HG03280 (cell line): ENCODE data around the gene CDK14.
A peak's percentile ranks its signal among the peaks of the same experiment; 100 is the strongest.

ENCODE experiments used
- ATAC-seq: cut with Tn5 transposase; IDR thresholded peaks from one replicate; pipeline ENCODE4 v1.9.1; 2021; ENCODE audit warnings: mild to moderate bottlenecking, moderate library complexity; ENCODE audit not compliant: unreplicated experiment

Gene CDK14

DNA sequence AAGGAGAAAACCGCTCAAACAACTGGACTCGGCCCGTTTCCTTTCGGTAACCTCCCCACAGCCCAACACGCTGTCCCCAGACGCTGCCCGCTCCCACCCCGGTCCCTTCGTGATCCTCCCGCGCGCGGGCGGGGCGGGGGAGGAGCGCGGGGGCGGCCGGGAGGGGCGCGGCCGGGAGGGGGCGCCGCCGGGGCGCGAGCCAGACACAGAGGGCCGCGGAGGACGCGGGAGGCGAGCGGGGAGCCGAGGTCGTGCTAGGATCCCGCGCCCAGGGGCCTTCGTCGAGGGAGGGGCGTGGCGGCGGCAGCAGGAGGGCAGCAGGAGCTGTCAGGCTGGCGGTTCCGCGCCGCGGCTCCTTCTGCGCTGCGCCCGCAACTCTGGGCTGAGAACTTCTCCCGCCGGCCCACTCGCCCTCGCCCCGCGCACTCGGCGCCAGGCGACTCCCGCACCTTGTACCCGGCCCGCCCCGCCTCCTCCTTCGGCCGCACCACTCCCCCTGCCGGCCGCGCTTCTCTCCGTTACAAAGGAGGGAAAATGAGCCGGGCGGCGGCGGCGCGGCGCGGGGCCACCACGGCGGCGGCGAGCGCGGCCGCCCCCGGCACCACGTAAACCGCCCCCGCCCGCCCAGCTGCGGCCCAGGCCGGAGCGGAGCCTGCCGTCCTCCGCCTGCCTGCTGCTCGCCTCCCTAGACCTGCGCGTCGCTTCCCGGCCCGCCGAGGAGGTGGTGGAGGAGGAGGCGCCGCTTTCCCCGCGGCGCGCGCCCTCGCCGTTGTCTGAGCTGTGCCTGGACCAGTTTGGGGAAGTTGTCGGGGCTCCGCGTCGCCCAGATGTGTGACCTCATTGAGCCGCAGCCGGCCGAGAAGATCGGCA lies at the start of gene CDK14:
CDK14 (plus strand) TSS at position 521 of the 870 bp plus-strand sequence; CDS start at position 828, 307 bp downstream.
- peak; percentile 63 for ATAC-seq

DNA sequence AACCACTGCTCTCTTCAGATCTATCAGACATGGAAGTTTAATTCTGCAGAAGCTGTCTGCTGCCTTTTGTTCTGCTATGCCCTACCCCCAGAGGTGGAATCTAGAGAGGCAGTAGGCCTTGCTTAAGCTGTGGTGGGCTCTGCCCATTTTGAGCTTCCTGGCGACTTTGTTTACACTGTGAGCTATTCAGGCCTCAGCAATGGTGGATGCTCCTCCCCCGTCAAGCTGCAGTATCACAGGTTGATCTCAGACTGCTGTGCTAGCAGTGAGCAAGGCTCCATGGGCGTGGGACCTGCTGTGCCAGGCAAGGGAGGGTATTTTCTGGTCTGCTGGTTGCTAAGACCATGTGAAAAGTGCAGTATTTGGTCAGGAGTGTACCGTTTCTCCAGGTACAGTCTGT lies 45.1 kb upstream of the CDK14 start:
- no peak for ATAC-seq

DNA sequence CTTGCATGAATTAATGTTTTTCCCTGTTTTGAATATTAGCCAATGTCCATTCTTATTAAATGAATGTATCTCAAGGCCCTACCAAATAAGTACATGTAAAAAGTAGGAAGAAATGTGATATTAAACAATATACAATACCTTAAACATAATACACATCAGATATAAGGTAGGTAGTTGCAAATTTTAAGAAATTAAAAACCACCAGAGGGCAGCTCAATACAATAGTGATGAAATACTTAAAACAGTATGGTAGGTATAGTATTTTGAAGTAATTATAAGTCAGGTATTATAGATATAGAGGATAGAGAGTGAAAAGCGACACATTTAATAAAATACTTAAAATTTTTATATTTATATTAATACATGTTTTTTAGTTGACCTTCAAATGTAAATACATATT lies 43.6 kb upstream of the CDK14 start:
- ATAC-seq: no peak

DNA sequence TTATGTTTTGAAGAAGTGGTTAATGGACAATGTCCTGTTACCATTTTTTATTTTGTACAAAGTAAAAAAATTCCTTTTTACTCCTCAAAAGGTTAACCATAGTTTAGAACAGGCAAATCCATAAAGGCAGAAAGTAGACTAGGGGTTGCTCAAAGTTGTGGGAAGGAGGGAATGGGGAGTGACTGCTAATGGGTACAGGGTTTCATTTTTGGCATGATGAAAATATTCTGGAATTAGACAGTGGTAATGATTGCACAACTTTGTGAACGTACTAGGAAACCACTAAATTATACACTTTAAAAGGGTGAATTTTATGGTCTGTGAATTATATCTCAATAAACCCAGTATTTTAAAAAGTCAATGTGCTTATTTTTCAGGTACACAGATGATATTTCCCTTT lies 35.4 kb upstream of the CDK14 start:
- no peak for ATAC-seq

DNA sequence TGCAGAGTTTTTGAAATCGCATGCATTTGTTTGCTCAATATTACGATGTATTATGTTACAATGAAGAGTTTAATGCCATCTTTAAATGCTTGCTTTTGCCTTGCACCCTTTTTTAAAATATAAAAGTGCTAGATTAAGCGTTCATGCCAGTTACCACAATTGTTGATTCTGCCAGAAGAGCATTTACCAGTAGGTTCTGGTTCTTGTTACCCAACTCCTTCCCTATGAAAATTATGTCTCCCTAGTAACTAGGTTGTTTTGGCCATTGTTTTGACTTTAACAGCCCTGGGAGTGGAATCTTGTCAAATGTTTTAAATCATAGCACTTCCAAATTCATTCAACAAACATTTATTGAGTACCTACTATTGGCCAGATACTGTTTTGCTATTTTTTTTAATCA lies 32.8 kb upstream of the CDK14 start:
- ATAC-seq: no peak

DNA sequence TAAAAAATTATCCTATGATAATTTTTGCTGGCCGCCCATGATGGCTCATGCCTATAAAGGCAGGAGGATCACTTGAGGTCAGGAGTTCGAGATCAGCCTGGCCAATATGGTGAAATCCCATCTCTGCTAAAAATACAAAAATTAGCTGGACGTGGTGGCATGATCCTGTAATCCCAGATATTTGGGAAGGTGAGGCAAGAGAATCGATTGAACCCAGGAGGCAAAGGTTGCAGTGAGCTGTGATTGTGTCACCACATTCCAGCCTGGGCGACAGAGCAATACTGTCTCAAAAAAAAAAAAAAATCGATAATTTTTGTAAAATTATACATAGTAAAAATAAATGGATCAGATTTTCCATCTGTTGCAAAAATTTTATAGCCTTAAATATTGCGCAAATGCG lies 31.7 kb upstream of the CDK14 start:
- no peak for ATAC-seq

DNA sequence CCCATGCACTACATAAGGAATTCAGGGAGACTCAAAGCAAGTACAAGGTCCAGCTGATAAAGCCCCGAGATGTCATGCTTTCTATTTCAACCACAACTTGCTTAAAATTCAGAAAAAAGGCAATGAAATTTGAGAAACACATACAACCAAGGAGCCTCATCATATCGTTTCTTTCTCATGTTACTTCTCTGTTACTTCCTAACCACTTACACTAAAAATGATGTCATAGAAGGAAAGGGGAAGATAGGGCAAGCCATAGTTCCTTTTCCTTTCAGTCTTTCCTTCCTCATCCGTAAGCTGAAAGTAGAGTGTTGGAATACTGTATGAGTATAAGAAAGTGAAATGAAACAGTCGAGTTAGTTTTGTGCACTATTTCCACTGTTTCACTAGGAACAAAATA lies 27.9 kb upstream of the CDK14 start:
- ATAC-seq: no peak

DNA sequence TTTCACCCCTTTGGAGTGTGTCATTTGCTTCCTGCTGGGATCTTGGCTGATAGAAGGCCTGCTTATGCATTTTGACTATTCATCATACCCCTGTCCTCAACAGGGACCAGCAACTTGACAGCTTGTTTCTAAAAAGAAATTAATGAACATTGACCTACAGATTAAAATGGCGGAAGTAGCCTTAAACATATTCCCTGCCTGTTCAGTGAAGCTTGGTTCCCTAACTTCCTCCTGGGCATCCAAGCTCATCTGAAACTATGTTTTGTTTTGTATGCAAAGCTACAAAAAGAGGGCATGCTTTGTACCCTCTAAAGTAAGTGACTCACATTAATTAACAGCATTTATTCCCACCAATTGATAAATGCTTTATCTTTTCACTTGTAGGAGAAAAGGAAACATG lies 26.8 kb upstream of the CDK14 start:
- no peak for ATAC-seq

DNA sequence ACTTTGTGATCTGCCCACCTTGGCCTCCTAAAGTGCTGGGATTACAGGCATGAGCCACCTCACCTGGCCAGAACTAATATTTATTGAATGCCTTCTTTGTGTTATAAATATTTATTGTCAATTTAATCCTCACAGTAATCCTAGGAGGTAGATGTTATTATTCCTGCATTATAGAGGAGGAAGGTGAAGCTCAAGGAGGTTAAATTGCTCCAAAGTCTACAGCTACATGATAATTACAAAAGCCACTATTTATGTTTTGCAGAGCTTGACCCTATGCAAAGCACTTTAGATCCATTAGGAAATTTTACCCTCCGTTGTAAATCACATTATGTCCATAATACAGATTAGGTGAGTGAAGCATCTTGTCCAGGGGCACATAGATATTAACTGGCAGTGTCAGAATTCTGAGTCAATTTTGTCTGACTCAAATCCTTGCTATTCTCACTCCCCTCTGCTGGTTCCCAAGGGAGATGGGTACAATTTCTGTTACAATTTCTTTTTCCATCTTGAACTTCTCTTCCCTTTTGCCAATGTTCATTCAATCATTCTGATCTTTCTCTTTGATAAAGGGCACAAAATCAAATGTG lies 25.7 kb upstream of the CDK14 start:
- ATAC-seq: no peak

DNA sequence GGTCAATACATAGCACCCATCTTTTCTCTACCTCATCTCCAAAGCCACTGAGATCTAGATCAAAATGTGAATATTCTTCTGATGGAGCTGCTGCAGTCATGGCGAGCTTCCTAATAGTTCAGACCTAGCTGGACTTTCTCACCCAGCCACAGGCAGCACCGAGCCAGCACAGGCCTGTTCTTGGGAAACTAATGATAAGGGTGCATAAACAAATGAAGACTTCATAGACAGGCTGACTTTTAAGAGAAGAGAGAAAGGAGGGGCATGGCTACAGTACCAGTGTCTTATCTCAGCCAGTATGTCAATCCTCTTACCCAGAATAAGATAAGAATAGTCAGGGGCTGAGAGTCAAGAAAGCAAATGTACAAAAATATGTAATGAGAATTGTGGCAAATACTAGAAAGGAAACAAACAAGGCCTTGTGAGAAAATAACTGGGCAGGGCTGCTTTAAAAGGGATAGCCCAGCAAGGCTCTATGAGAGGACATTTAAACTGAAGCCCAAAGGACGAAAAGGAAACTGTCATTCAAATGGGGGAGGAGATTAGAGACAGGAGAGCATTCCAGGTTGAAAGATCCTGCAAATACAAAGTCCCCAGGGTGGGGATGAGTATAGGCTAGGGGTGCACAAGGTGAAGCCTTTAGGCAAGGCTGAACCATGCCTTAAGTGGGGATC lies 21.8 kb upstream of the CDK14 start:
- no peak for ATAC-seq

DNA sequence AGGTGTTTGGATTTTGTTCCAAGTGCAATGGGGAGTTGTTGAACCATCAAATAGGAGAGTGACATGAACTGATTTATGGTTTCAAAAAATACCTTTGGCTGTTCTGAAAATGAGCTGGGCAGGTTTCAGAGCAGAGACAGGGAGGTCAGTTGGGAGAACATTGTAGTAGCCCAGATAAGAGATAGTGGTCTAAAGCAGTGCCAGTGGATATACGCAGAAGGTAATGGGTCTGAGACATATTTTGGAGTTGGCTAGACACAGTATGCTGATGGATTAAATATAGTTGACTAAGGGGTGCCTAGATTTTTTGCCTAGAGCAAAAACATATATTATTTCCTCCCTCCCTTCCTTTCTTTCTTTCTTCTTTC lies 21.3 kb upstream of the CDK14 start:
- no peak for ATAC-seq

DNA sequence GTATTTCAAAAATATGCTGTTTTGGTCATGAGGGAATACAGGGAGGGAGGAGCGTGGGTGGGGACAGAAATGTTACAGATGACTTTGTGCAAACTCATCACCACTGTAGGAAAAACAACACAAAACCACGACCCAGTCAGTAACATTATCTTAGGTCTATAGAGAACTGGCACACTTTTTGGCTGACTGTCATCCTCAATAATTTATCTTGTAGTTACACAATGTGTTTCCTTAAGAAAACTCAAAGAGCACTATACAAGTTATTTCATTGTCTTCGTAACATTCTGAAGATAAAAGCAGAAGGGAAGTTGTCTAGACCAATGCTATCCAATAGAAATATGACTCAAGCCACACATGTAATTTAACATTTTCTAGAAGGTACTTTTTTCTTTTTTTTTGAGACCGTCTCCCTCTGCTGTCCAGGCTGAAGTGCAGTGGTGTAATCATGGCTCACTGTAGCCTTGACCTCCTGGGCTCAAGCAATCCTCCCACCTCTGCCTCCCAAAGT lies 16.9 kb upstream of the CDK14 start:
- no peak for ATAC-seq

DNA sequence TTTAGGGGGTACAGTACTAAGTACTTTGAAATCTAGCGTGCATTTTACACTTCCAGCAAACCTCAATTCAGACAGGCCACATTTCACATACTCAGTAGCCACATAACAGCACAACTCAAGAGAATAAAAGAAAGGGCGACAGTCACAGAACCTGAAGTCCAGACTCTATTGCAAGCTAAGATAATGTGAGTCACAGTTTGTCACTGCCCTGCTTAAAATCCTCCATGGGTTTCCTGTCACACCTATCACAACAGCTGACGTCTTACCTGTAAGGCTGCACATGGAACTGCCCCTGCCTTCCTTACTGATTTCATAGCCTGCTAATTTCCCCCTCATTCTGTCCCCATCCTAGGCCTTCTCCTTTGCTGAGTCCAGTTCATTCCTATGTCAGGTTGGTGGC lies 16.1 kb upstream of the CDK14 start:
- ATAC-seq: no peak

DNA sequence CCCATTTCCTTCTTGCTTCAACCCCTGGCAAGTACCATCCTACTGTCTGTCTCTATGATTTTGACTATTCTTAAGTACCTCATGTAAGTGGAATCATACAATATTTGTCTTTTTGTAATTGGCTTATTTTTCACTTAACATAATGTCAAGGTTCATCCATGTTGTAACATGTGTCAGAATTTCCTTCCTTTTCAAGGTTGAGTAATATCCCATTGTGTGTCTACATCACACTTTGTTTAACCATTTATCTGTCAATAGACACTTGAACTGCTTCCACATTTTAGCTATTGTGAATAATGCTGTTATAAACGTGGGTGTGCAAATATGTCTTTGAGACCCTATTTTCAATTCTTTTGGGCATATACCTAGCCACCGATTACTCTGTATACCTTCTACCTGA lies 14.0 kb upstream of the CDK14 start:
- ATAC-seq: no peak

DNA sequence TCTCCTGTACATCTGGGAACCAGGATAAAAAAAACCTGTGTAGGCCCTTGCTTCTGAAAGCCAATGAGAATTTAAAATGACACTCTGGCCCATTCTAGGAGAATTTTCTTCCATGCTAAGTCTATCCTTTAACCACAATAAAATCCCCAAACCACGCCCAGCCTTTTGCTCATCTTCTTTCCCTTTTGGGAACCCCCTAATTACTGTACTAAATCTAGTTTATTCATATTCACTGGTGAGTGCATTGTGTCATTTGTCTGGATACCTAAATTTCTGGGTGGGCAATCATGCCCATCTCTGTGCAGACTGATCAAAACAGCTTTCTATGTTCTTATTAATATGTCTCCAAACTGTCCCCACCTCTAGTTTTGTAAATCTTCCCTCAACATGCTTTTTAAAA lies 11.7 kb upstream of the CDK14 start:
- no peak for ATAC-seq

DNA sequence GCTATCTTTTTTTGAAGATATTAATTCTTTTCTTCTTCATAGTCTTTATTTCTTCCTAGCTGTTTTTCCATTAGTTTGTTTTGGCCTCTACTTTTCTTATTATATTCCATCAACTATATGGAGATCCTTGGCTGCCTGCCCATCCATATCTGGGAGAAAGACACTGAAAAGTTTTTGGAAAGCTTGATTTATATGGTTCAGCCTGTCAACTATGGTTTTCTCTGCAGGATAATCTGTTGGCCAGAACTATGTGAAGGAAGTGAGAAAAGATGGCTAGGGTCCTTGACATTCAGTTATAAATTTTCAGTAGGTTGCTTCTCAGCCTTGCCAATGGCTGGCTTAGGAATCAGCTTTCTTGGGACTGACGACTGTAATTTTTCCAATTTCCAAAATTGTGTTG lies 10.0 kb upstream of the CDK14 start:
- ATAC-seq: no peak

DNA sequence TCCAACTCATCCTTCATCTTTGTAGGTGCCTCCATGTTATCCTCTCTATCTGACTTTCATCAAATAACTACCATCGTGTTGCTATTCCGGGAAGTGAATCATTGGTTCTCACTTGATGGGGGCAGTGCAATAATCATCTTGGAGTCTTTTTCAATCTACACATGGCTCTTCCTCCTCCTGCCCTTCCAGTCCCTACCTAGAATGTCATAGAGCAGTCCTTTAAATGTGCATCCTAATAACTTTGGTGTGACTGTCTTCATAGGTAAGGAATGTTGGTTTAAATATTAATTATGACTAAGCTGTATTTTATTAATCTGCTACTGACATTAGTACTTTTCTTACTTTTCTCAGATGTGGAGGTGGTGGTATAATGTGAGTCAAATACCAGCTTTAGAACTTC lies 8.4 kb upstream of the CDK14 start:
- no peak for ATAC-seq

DNA sequence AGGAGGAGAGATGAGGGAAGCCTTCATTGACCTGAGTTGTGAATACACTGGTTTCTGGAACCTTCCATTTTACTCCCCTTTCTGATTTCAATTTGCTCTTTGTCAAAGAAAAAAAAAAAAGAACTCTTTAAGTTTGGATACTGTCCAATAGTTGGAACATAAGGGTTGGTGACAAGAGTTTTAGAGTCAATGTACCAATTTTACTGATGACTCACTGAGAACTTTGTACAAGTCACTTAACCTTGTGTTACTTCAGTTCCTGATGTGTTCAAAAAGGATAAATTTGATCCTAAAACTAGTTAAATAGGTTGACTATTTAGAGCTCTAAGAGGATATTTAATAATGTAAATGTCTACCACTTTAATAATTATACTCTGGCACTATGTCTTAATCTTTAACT lies 4.1 kb upstream of the CDK14 start:
- no peak for ATAC-seq

DNA sequence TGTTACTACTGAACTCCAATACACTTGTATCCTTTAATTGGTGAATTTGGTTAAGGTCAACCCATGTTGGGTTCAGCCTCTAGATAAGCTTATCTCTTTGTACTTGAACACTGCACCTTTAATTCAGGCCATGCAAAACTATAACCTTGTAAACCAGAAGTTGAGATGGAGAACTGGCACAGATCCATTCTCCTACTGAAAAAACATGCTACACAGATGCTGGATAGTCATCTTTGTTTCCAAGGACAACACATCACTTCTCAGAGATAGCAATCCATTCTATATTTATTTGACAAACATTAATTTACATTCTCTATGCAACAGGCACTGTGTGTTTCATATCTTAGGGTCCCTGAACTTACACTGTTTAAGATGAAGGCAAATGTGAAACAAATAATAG lies 2.9 kb upstream of the CDK14 start:
- no peak for ATAC-seq

DNA sequence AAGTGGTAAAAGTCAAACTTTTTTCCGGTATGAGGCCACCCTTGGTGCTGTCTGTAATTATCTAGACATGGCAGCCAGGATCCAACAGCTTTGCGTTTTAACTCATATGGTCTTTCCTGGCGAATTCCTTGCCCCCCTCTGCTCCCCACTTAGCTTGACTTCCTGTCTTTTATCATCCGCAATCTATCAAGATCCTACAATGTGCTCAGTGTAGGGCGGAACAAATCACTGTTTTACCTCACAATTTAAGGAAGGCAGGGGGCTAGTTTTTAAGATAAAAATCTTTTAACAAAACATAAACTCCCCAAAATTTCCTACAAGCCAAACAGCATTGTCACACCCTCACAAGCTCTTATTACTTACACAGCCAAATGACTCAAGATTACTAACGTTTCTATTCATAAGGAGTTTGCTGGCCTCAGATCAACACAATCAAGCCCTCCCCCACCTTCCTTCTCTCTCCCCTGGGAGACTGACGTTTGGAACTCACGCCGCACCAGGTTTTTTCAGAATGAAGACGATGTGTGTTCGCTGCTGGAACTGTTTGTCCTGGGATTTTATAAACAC lies 1.3 kb upstream of the CDK14 start:
- ATAC-seq: no peak

DNA sequence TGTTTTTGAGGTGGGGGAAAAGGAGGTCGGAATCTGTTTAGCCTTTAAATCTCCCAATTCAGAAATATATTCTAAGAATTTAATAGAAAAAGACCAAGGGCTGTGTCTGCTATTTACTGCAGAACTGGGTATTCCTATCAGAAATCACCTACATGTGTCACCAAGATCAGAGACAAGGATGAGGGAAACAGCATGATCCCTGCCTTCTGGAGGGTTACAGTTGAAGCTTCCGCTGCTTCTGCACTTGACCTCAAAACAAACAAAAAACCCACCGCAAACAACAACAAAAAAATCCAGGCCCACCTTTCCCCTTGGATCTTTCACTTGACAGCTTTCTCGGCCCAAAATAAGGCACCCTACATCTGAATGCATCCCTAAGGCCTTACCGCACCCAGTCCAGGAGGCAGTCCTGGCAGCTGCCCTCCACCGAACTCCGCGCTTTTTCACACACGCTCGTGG lies 750 bp upstream of the CDK14 start:
- no peak for ATAC-seq
